SIG-M5 (cell line): ENCODE data around the gene C2orf42.
"Not testable (repeated sequence)": the region's sequence is repeated elsewhere in the genome, so short reads cannot be mapped to it uniquely, and the experiment has no call there.

Experiments used
- DNase-seq: peaks from one replicate; lab custom pipeline; 2025; lab: John Stamatoyannopoulos, UW

Gene C2orf42

DNA sequence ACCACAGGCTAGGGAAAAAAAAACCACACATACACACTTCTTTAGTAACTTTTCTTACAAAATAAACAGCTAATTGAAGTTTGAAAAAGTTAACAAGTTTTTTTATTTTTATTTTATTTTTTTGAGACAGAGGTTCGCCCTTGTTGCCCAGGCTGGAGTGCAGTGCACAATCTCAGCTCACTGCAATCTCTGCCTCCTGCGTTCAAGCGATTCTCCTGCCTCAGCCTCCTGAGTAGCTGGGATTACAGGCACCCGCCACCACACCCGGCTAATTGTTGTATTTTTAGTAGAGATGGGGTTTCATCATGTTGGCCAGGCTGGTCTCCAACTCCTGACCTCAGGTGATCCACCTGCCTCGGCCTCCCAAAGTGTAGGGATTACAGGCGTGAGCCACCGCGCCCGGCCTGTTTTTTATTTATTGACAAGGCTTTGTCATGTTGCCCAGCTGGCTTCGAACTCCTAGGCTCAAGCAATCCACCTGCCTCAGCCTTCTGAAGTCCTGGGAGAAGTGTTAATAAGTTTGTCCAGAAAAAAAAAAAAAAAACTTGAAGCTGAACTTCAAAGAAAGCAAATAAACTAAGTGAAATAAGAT lies 21.1 kb downstream of the C2orf42 start:
- DNase-seq: not testable (repeated sequence)

- no peak for DNase-seq
Observed at GRCh38 chr2:70161069-70161534, 29.7 kb downstream of the C2orf42 start.

DNA sequence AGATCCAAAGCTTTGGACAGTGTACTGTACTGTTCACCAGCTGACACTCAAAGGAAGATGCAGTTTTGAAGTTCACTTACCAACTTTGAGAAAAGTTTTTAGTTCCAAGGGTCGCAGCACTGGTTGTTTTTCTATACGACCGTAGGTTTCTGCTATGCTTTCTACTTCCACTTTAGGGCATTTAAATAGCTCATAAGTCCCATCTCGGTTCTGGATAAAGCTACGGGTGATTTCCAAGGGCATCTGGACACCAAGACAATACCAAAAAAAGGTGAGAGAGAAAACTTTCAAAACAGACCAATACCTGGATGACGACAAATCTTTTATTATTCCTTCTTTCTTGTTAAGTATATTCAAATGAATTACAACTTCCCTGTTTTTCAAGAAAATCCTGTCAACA lies 30.3 kb downstream of the C2orf42 start:
- DNase-seq: no peak

DNA sequence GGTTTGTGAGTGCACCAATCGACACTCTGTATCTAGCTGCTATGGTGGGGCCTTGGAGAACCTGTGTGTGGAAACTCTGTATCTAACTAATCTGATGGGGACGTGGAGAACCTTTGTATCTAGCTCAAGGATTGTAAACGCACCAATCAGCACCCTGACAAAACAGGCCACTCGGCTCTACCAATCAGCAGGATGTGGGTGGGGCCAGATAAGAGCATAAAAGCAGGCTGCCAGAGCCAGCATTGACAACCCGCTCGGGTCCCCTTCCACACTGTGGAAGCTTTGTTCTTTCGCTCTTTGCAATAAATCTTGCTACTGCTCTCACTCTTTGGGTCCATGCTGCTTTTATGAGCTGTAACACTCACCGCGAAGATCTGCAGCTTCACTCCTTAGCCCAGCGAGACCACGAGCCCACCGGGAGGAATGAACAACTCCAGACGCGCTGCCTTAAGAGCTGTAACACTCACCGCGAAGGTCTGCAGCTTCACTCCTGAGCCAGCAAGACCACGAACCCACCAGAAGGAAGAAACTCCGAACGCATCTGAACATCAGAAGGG lies 41.6 kb downstream of the C2orf42 start:
- not testable (repeated sequence) for DNase-seq

- DNase-seq: not testable (repeated sequence)
Observed at GRCh38 chr2:70148211-70148760, 42.5 kb downstream of the C2orf42 start.

DNA sequence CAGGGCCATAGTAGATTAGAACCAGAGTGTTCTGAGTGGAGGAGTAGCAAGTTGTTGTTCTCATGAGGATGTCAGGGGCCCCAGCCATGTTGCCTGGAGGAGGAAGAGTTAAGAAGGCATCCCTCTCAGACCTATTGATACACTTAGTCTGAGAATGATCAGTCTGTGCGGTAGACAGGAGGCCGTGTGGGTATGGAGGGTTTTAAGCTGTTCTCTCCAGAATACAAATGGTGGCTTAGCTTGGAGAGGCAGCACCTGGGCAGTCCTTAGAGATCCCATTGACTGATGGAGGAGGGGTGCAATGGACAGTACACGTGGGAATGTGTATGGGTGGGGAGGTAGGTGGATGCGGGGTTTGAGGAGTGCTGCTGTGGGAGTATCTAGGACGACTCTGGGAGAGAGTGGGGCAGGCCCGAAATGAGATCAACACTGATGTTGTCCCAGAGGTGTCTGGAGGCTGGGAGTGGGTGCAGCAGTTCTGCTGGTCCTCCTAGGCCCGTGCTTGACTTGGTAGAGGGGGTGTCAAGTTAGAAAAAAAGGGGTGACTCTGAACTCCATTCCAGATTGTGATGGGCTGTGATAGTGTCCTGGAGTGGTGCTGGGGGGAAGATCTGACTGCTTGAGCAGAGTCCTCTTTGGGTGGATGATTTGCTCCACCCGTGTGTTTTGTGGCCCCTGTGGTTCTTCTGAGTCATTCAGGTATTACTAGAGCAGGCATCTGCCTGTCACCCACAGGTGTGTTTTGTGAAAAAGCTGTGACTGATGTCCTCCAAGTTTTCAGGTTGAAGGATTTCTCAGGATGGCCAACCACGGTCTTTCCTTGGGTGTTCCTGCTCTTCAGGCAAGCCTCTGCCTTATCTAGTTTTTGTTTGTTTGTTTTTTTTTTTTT lies 44.7 kb downstream of the C2orf42 start:
- DNase-seq: no peak

DNA sequence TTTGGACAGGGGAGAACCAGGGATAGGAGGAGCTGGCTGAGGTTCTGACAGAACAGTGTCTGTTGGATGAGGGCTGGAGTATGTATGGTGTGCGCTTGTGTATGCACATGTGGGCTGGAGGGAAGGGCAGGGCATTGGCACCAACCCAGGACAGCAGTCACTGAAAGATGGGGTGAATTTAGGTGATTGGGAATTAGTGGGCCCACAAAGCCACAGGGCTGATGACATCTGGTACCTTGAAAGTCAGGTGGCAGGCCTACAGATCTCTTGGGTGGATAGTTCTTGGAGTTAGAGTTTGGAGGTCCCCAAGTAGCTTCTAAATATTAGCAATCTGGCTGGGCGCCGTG lies 45.7 kb downstream of the C2orf42 start:
- DNase-seq: no peak

DNA sequence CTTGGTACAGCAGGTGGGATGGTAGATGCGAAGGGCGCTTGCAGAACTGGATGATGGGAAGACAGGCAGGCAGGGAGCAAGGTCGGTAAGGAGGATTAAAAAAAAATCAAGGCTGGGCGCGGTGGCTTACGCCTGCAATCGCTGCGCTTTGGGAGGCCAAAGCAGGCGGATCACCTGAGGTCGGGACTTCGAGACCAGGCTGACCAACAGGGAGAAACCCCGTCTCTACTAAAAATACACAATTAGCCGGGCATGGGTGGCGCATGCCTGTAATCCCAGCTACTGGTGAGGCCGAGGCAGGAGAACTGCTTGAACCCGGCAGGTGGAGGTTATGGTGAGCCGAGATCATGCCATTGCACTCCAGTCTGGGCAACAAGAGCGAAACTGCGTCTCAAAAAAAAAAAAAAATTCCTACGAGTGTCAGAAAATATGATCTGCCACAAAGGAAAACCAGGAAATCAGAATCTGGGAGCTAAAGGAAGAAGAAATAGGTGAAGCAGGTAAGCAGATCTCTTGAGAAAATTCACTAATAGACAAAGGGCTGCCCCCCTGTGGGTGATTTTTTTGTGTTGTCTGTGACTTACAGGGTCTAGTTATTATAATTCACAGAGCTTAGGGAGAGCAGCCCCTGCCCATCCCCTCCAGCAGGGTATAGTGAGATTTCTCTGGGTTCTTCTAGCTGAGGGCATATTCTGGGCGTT lies 46.2 kb downstream of the C2orf42 start:
- DNase-seq: no peak

DNA sequence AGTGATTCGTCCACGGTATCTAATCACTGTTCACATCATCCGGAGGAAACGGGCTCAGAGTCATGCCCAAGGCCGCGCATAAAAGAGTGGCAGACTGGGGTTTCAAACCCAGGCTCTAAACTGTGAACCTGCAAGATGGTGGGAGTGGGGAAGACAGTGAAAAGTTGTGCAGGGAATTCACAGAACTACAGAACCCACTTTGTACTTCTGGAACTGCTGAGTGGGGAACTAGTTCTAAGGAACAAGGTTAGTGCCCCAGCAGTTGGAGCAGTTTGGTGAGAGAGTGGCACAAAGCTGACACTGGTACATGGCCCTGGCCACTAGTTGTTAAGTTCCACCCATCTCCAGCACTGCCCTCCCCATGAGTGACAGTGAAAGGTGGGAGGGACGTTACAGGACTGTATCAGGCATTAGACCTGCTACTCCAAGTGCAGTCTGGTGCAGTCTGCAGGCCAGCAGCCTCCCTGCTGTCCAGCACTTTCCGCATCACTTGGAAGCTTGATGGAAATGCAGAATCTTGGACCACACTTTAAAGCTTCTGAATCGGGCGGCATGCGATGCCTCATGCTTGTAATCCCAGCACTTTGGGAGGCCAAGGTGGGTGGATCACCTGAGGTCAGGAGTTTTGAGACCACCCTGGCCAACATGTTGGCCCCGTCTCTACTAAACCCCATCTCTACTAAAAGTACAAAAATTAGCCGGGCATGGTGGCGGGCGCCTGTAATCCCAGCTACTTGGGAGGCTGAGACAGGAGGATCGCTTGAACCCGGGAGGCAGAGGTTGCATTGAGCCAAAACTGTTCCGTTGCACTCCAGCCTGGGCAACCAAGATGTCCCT lies 47.3 kb downstream of the C2orf42 start:
- DNase-seq: no peak

GRCh38 chr2:70142590-70143313 lies 48.1 kb downstream of the C2orf42 start:
- DNase-seq: peak; percentile 83

- no peak for DNase-seq
Observed at GRCh38 chr2:70141902-70142589, 48.8 kb downstream of the C2orf42 start.

- no peak for DNase-seq
Observed at GRCh38 chr2:70141212-70141901, 49.5 kb downstream of the C2orf42 start.

GRCh38 chr2:70140791-70141211 lies 50.0 kb downstream of the C2orf42 start:
- no peak for DNase-seq

DNA sequence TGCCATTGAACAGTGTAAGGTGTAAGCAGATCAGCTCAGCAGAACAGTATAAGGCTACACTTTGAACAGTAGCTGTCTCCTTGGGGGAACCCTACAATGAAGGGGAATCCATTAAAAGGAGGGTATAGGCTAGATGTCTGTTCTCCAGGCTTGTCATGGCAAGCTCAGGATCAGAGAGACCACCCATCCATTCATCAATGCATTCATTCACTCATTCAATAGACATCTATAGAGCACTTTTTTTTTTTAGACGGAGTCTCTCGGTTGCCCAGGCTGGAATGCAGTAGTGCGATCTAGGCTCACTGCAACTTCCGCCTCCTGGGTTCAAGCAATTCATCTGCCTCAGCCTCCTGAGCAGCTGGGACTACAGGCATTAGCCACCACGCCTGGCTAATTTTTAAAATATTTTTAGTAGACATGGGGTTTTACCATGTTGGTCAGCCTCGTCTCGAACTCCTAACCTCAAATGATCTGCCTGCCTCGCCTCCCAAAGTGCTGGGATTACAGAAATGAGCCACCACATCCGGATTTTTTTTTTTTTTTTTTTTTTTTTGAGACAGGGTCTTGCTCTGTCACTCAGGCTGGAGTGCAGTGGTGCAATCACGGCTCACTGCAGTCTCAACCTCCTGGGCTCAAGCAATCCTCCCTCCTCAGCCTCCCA lies 56.4 kb downstream of the C2orf42 start:
- DNase-seq: not testable (repeated sequence)

DNA sequence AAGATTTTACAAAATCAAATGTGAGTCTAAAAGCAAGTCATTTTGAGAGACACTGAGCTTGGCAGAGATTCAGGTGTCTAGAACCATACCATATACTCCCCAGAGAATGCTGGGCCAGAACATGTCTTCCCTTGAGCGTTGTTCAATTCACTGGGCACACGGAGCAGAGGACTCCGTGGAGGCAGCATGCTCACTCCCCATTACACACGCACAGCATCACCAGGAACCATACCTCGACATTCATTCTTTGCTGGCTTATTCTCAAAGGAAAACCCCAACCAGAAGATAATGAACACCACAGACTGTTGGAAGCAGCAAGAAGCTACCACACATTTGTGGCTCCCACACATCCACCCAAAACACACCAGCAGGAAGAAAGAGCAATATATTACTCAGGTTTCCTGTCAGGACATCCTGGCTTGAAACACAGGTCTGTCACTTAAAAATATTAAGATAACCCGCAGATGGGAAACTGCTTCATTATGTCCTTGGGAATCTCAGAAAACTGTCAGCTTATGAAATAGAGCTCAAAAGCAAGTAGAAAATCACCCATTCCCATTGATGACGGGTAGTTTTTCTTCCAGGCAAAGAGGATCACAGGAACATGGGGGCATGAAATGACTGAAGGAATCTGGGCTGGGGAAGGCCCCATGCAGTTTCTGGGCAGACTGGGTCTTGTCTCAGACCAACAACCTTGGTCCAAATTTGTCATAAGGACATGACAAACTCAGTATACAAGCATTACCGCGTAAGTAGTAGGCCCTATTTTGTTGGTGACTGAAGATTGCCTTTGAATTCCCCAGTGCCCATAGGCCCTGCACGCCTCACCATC lies 57.1 kb downstream of the C2orf42 start:
- no peak for DNase-seq

- DNase-seq: no peak
Observed at GRCh38 chr2:70133127-70133452, 57.7 kb downstream of the C2orf42 start.

DNA sequence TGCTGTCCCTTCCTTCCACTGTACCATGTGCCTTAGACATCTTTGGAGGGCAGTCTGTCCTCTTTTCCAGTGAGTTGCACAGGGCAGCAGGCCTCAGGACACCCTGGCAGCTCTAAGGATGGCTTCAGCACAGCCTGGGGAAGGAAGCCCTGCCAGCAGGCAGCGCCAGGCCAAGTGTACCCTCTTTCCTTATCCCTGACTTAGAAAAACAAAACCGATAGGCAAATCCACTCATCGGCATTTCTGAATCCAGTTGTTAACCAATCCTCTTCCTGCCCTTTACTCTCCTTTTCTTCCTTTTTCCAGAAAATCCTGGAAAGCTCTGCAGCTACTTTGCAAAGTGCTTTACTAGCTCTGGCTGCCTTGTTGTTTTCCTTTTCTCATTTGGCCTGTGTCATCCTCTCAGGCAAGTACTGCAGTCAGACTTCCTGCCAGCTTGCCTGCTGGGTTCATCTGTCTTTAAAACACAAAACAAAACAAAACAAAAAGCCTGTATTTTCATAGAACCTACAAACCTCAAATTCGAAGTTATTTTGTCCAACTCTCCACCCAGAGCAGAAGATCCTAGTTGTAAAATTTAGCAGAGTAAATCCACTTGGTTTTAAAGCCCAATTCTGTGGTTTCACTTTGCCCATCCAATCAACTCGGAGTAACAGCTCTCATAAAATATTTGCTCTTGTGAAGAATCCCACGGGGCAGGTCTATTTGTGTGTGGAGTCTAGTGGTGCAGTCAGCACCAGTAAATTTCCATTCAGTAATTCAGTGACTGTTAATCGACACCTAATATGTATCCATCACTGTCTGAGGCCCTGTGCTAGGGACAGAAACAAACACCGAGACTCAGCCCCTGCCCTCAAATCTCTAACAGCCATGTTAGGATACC lies 58.3 kb downstream of the C2orf42 start:
- no peak for DNase-seq
